SK-N-SH (cell line): ENCODE results near the gene SNED1. TPM values are rescaled to one million over a fixed set of nuclear protein-coding genes. Genes with fewer than 3 reads are reported as not detected.

Experiments
- CTCF ChIA-PET: fragments of 300-600, 350-600 bp; formaldehyde crosslinking; extraction: SDS; loops from one replicate; lab custom pipeline; 2021; lab: Yijun Ruan, JAX
- POLR2A ChIA-PET: fragments of 350-600 bp; sonication (Branson Sonifier 250); formaldehyde crosslinking; extraction: SDS; loops from one replicate; lab custom pipeline; 2020; ENCODE audit warnings: antibody characterized with exemption, inconsistent platforms; lab: Yijun Ruan, JAX
- DNase-seq: peaks from one replicate; pipeline ENCODE4 v3.0.0; 2012
- H2AFZ ChIP-seq: fragments of 200-600 bp; sonication (generic); 2 replicates; pipeline ENCODE4 v1.8.1; 2016; ENCODE audit warnings: antibody characterized with exemption, mild to moderate bottlenecking, low read depth
- H3F3A ChIP-seq: fragments of 200-600 bp; sonication (generic); replicated peaks from 2 replicates; pipeline ENCODE3; 2016; ENCODE audit warnings: antibody characterized with exemption, mild to moderate bottlenecking; ENCODE audit not compliant: insufficient read depth
- H3K27ac ChIP-seq, 2 experiments: fragments of 200-500 bp in 1 of 2; fragments of 200-600 bp in 1 of 2; sonication (Bioruptor generic) in 1 of 2; sonication (generic), shearing (Covaris generic) in 1 of 2; 2 replicates each; pipeline versions ENCODE4 v1.5.1 to v1.6.1; 2014 to 2016; ENCODE audit warnings: low read depth in 2 of 2, inconsistent platforms in 1 of 2, low read length in 1 of 2, mild to moderate bottlenecking in 1 of 2, mixed read lengths in 1 of 2
- H3K27me3 ChIP-seq: fragments of 200-600 bp; sonication (generic), shearing (Covaris generic); 2 replicates; pipeline ENCODE4 v1.6.1; 2016; ENCODE audit warnings: mixed run types; ENCODE audit not compliant: insufficient read depth
- H3K36me3 ChIP-seq, 2 experiments: fragments of 200-500 bp in 1 of 2; fragments of 200-600 bp in 1 of 2; sonication (Bioruptor generic) in 1 of 2; sonication (generic) in 1 of 2; replicated peaks in 1 of 2; 2 replicates each; pipeline versions ENCODE3 to v1.5.1; 2014 to 2016; ENCODE audit warnings: low read length in 1 of 2, mild to moderate bottlenecking in 1 of 2; ENCODE audit not compliant: insufficient read depth in 2 of 2, control insufficient read depth in 1 of 2
- H3K4me1 ChIP-seq, 2 experiments: fragments of 200-500 bp in 1 of 2; fragments of 200-600 bp in 1 of 2; sonication (Bioruptor generic) in 1 of 2; sonication (generic), shearing (Covaris generic) in 1 of 2; 2 replicates each; pipeline versions ENCODE4 v1.5.1 to v1.6.1; 2014 to 2016; ENCODE audit warnings: low read depth in 1 of 2, low read length in 1 of 2, mixed run types in 1 of 2; ENCODE audit not compliant: insufficient read depth in 2 of 2, control insufficient read depth in 1 of 2
- H3K4me2 ChIP-seq: fragments of 200-600 bp; sonication (generic), shearing (Covaris generic); 2 replicates; pipeline ENCODE4 v1.6.1; 2017; ENCODE audit warnings: mixed run types
- H3K4me3 ChIP-seq, 2 experiments: fragments of 200-500 bp in 1 of 2; fragments of 200-600 bp in 1 of 2; sonication (Bioruptor generic) in 1 of 2; sonication (generic), shearing (Covaris generic) in 1 of 2; 2 replicates each; pipeline versions ENCODE4 v1.5.1 to v1.8.1; 2014 to 2016; ENCODE audit warnings: low read depth in 2 of 2, inconsistent platforms in 1 of 2, low read length in 1 of 2, mild to moderate bottlenecking in 1 of 2, mixed read lengths in 1 of 2, moderate library complexity in 1 of 2
- H3K79me2 ChIP-seq: fragments of 200-600 bp; sonication (generic); 2 replicates; pipeline ENCODE4 v1.8.1; 2017; ENCODE audit warnings: mild to moderate bottlenecking; ENCODE audit not compliant: insufficient read depth
- H3K9ac ChIP-seq: fragments of 200-600 bp; sonication (generic); 2 replicates; pipeline ENCODE4 v1.6.1; 2017; ENCODE audit warnings: mixed run types
- H3K9me2 ChIP-seq: fragments of 200-600 bp; sonication (generic); 2 replicates; pipeline ENCODE4 v1.6.1; 2017; ENCODE audit warnings: mixed run types
- H3K9me3 ChIP-seq: fragments of 200-600 bp; sonication (generic); 2 replicates; pipeline ENCODE4 v1.6.1; 2017; ENCODE audit warnings: mixed run types, mild to moderate bottlenecking, moderate library complexity
- H4K20me1 ChIP-seq: fragments of 200-600 bp; sonication (generic); 2 replicates; pipeline ENCODE4 v1.6.1; 2017; ENCODE audit warnings: mild to moderate bottlenecking, mixed run types; ENCODE audit not compliant: insufficient read depth
- ELF1 ChIP-seq: IDR thresholded peaks from 2 replicates; pipeline ENCODE4 v1.4.0; 2012
- EZH2phosphoT487 ChIP-seq: fragments of 200-600 bp; sonication (generic); IDR thresholded peaks from 2 replicates; pipeline ENCODE4 v1.6.1; 2017; ENCODE audit warnings: low read depth, mixed run types, mild to moderate bottlenecking, antibody characterized with exemption, moderate library complexity, borderline replicate concordance
- FOXM1 ChIP-seq: IDR thresholded peaks from 2 replicates; pipeline ENCODE4 v1.4.0; 2012; ENCODE audit warnings: low read depth, mild to moderate bottlenecking
- GABPA ChIP-seq: IDR thresholded peaks from 2 replicates; pipeline ENCODE4 v1.4.0; 2012; ENCODE audit warnings: low read depth, mild to moderate bottlenecking
- JUND ChIP-seq: IDR thresholded peaks from 2 replicates; pipeline ENCODE4 v1.4.0; 2012
- MAX ChIP-seq: IDR thresholded peaks from 2 replicates; pipeline ENCODE4 v1.4.0; 2012; ENCODE audit warnings: low read depth
- NFIC ChIP-seq: IDR thresholded peaks from 2 replicates; pipeline ENCODE4 v1.4.0; 2012; ENCODE audit warnings: borderline replicate concordance
- RFX5 ChIP-seq: IDR thresholded peaks from 2 replicates; pipeline ENCODE4 v1.6.1; 2012; ENCODE audit warnings: mild to moderate bottlenecking, improper control_type of control experiment, low read length
- SIN3A ChIP-seq: IDR thresholded peaks from 2 replicates; pipeline ENCODE4 v1.6.1; 2012; ENCODE audit warnings: low read depth, mild to moderate bottlenecking, low read length, moderate library complexity, borderline replicate concordance
- TEAD4 ChIP-seq: IDR thresholded peaks from 2 replicates; pipeline ENCODE4 v1.4.0; 2012; ENCODE audit warnings: mild to moderate bottlenecking, borderline replicate concordance; ENCODE audit not compliant: insufficient read depth
- USF2 ChIP-seq: fragments of 150-350 bp; IDR thresholded peaks from 2 replicates; pipeline ENCODE4 v1.6.1; 2017; ENCODE audit warnings: antibody characterized with exemption, low read length, low read depth, borderline replicate concordance
- YY1 ChIP-seq: IDR thresholded peaks from 2 replicates; pipeline ENCODE4 v1.4.0; 2012; ENCODE audit warnings: low read depth, mild to moderate bottlenecking
- ZBTB33 ChIP-seq: IDR thresholded peaks from 2 replicates; pipeline ENCODE4 v1.4.0; 2012; ENCODE audit warnings: low read depth, borderline replicate concordance
- WGBS: methylation state at CpG from one replicate; pipeline ENCODE4 v1.1.6; 2017; ENCODE audit warnings: low lambda C conversion rate; 5-methylcytosine and 5-hydroxymethylcytosine counted together
- polyA plus RNA-seq, 3 experiments: library from polyadenylated mRNA; depleted of rRNA; stranded (reverse); fragments of >200 nt; gene quantifications; 2 replicates each; pipeline ENCODE4 v1.2.3, GENCODE V29; 2012
- TF ChIP-seq, protein P1 (sequence below): IDR thresholded peaks from 2 replicates; pipeline ENCODE4 v1.6.1; 2012; ENCODE audit warnings: mild to moderate bottlenecking, low read depth, low read length, moderate library complexity

The SNED1 gene
- polyA plus RNA-seq, 1 of the 3 experiments (the other 2 are of a cell fraction): 0.03 TPM

DNA sequence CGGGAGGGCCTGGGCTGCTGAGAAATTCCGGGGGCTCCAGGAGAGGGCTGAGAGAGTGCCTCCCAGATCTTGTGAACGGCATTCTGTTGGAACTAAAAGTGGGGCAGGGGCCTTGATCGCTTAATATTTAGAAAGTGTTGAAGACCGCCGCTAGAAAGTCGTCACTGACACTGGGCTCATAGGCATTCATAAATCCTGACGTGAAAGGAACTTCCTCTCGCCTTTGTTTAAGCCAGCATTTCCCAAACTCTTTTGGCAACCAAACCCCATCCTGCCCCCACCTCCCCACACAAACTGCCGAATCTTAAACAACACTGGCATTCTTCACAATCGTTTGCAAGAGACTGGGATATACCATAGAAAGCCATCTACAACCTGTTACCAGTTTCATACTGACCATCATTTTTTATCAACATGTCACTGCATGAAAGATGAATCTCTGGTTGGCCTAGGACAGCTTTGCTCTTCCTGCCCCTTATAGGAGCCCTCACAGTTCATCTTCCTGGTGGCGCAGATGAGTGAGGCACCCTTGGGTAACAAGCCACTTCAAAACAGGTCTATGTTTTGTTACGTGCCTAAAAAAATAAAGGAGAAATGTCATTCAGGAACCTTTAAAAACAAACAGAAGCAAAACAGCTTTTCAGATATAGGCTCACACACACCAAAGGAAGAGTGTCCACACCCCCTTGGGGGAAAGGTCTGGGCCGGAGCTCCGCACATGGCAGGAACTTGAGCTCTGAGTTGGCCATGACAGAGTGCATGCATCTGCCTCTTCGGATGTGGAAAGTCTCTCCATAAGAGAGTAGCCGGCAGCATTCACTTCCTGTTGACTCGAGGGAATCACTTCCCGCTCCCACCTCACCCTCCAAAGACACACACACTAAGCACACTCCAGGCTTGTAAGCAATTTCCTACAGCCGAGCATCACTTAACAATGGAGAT lies 90.6 kb downstream of the SNED1 start:
- ChIA-PET POLR2A (no interaction called here), CTCF (interaction anchor here (1.0 kb wide), 1 partner anchor 11 kb away, joined by 5 read pairs; no protein-coding TSS in a partner anchor)
- WGBS: 91% methylated on average over 20 of the region's 20 CpGs

More for the DNA sequence above, 90.6 kb downstream of the SNED1 start:
- Histone ChIP-seq H3K36me3 (peaks cover 35 to 79% of the 10 kb centered on the region in 2 experiments), H3K27me3 (no peaks in the 10 kb centered on the region), H4K20me1 (no peaks in the 10 kb centered on the region), H3K9ac (no peak overlapping the region), H3K9me2 (no peaks in the 10 kb centered on the region), H3K27ac (no peak overlapping the region), H3K9me3 (no peaks in the 10 kb centered on the region), H3K4me3 (no peak overlapping the region), H3K79me2 (no peaks in the 10 kb centered on the region), H3F3A (peaks cover 8% of the 10 kb centered on the region), H3K4me2 (no peak overlapping the region), H3K4me1 (no peaks in the 10 kb centered on the region), H2AFZ (no peak overlapping the region)
- no peak for DNase-seq
- TF ChIP-seq GABPA: no peak
- TF ChIP-seq ELF1: no peak
- no peak for TF ChIP-seq USF2
- no peak for TF ChIP-seq MAX
- TF ChIP-seq EZH2phosphoT487: no peak
- no peak for TF ChIP-seq RFX5
- no peak for TF ChIP-seq SIN3A
- no peak for TF ChIP-seq JUND
- no peak for TF ChIP-seq FOXM1
- no peak for TF ChIP-seq TEAD4
- no peak for TF ChIP-seq YY1
- no peak for TF ChIP-seq ZBTB33
- TF ChIP-seq, protein P1, sequence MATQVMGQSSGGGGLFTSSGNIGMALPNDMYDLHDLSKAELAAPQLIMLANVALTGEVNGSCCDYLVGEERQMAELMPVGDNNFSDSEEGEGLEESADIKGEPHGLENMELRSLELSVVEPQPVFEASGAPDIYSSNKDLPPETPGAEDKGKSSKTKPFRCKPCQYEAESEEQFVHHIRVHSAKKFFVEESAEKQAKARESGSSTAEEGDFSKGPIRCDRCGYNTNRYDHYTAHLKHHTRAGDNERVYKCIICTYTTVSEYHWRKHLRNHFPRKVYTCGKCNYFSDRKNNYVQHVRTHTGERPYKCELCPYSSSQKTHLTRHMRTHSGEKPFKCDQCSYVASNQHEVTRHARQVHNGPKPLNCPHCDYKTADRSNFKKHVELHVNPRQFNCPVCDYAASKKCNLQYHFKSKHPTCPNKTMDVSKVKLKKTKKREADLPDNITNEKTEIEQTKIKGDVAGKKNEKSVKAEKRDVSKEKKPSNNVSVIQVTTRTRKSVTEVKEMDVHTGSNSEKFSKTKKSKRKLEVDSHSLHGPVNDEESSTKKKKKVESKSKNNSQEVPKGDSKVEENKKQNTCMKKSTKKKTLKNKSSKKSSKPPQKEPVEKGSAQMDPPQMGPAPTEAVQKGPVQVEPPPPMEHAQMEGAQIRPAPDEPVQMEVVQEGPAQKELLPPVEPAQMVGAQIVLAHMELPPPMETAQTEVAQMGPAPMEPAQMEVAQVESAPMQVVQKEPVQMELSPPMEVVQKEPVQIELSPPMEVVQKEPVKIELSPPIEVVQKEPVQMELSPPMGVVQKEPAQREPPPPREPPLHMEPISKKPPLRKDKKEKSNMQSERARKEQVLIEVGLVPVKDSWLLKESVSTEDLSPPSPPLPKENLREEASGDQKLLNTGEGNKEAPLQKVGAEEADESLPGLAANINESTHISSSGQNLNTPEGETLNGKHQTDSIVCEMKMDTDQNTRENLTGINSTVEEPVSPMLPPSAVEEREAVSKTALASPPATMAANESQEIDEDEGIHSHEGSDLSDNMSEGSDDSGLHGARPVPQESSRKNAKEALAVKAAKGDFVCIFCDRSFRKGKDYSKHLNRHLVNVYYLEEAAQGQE: no peak
- no peak for TF ChIP-seq NFIC
